HEK293 (cell line): Measurements from ENCODE around the gene SIRPB2.

ENCODE experiments used
- CTCF ChIA-PET: fragments of 350-600 bp; formaldehyde crosslinking; extraction: SDS; loops from one replicate; lab custom pipeline; 2021; ENCODE audit warnings: antibody characterized with exemption; lab: Yijun Ruan, JAX
- POLR2A ChIA-PET: fragments of 300-600 bp; formaldehyde crosslinking; extraction: SDS; loops from one replicate; lab custom pipeline; 2020; ENCODE audit warnings: antibody characterized with exemption, inconsistent platforms; lab: Yijun Ruan, JAX
- H3K27ac ChIP-seq: fragments of 200-500 bp; sonication (Bioruptor generic); 2 replicates; pipeline ENCODE4 v1.5.1; 2014; ENCODE audit warnings: low read depth, low read length, control low read depth, inconsistent platforms; ENCODE audit errors: extremely low read depth
- H3K36me3 ChIP-seq, 2 experiments: fragments of 200-500 bp in 1 of 2; sonication (Bioruptor generic) in 1 of 2; 1 replicate in 1 of 2; 2 replicates in 1 of 2; pipeline ENCODE4 v1.5.1; 2014 to 2017; ENCODE audit warnings: inconsistent platforms in 2 of 2, low read length in 2 of 2; ENCODE audit not compliant: control insufficient read depth in 2 of 2, insufficient read depth in 1 of 2
- H3K4me1 ChIP-seq: fragments of 200-500 bp; sonication (Bioruptor generic); 2 replicates; pipeline ENCODE4 v1.5.1; 2014; ENCODE audit warnings: mild to moderate bottlenecking, low read length, inconsistent platforms; ENCODE audit not compliant: control insufficient read depth, insufficient read depth
- H3K4me3 ChIP-seq: 2 replicates; pipeline ENCODE4 v1.5.1; 2011; ENCODE audit warnings: low read depth, mild to moderate bottlenecking, control low read depth, low read length, moderate library complexity
- H3K9me3 ChIP-seq: fragments of 200-500 bp; sonication (Bioruptor generic); 2 replicates; pipeline ENCODE4 v1.5.1; 2014; ENCODE audit warnings: low read depth, low read length, inconsistent platforms; ENCODE audit not compliant: control insufficient read depth, insufficient read depth
- EGR2 ChIP-seq: fragments of 450-650 bp; formaldehyde crosslinking; IDR thresholded peaks from 2 replicates; pipeline ENCODE4 v1.5.1; 2016; ENCODE audit warnings: low read depth, missing biosample characterization, missing genetic modification characterization
- IKZF3 ChIP-seq: fragments of 450-650 bp; IDR thresholded peaks from 2 replicates; pipeline ENCODE4 v1.5.0; 2018; ENCODE audit warnings: missing biosample characterization, mild to moderate bottlenecking, missing genetic modification characterization, moderate library complexity
- KLF1 ChIP-seq: fragments of 450-650 bp; formaldehyde crosslinking; IDR thresholded peaks from 2 replicates; pipeline ENCODE4 v1.5.1; 2016; ENCODE audit warnings: missing biosample characterization, missing genetic modification characterization
- KLF17 ChIP-seq: fragments of 450-650 bp; formaldehyde crosslinking; IDR thresholded peaks from 2 replicates; pipeline ENCODE4 v1.5.1; 2016; ENCODE audit warnings: missing biosample characterization, missing genetic modification characterization
- OSR2 ChIP-seq: fragments of 450-650 bp; formaldehyde crosslinking; IDR thresholded peaks from 2 replicates; pipeline ENCODE4 v1.5.1; 2016; ENCODE audit warnings: missing biosample characterization, missing genetic modification characterization
- SCRT2 ChIP-seq: fragments of 450-650 bp; formaldehyde crosslinking; IDR thresholded peaks from 2 replicates; pipeline ENCODE4 v1.5.1; 2016; ENCODE audit warnings: missing biosample characterization, missing genetic modification characterization
- SP3 ChIP-seq: fragments of 450-650 bp; formaldehyde crosslinking; IDR thresholded peaks from 2 replicates; pipeline ENCODE4 v1.5.1; 2016; ENCODE audit warnings: missing biosample characterization, missing genetic modification characterization
- ZBTB17 ChIP-seq: fragments of 450-650 bp; formaldehyde crosslinking; IDR thresholded peaks from 2 replicates; pipeline ENCODE4 v1.5.1; 2016; ENCODE audit warnings: missing biosample characterization, missing genetic modification characterization
- ZBTB21 ChIP-seq: fragments of 450-650 bp; formaldehyde crosslinking; IDR thresholded peaks from 2 replicates; pipeline ENCODE4 v1.5.1; 2017; ENCODE audit warnings: missing biosample characterization, missing genetic modification characterization
- ZBTB26 ChIP-seq: fragments of 450-650 bp; formaldehyde crosslinking; optimal IDR thresholded peaks from 2 replicates; pipeline ENCODE3; 2016; ENCODE audit warnings: missing biosample characterization, mild to moderate bottlenecking, missing genetic modification characterization
- ZBTB8A ChIP-seq: fragments of 450-650 bp; formaldehyde crosslinking; IDR thresholded peaks from 2 replicates; pipeline ENCODE4 v1.5.1; 2016; ENCODE audit warnings: missing biosample characterization, missing genetic modification characterization
- ZEB2 ChIP-seq: fragments of 450-650 bp; formaldehyde crosslinking; IDR thresholded peaks from 2 replicates; pipeline ENCODE4 v1.5.1; 2016; ENCODE audit warnings: missing biosample characterization, missing genetic modification characterization
- ZNF114 ChIP-seq: fragments of 450-650 bp; formaldehyde crosslinking; IDR thresholded peaks from 2 replicates; pipeline ENCODE4 v1.5.0; 2017; ENCODE audit warnings: missing biosample characterization, missing genetic modification characterization
- ZNF146 ChIP-seq: fragments of 450-650 bp; formaldehyde crosslinking; IDR thresholded peaks from 2 replicates; pipeline ENCODE4 v1.5.1; 2016; ENCODE audit warnings: missing biosample characterization, missing genetic modification characterization
- ZNF174 ChIP-seq: fragments of 450-650 bp; formaldehyde crosslinking; IDR thresholded peaks from 2 replicates; pipeline ENCODE4 v1.5.0; 2017; ENCODE audit warnings: missing biosample characterization, mild to moderate bottlenecking, missing genetic modification characterization
- ZNF175 ChIP-seq: fragments of 450-650 bp; formaldehyde crosslinking; IDR thresholded peaks from 2 replicates; pipeline ENCODE4 v1.5.1; 2016; ENCODE audit warnings: missing biosample characterization, missing genetic modification characterization
- ZNF202 ChIP-seq: fragments of 450-650 bp; formaldehyde crosslinking; IDR thresholded peaks from 2 replicates; pipeline ENCODE4 v1.5.1; 2016; ENCODE audit warnings: missing biosample characterization, missing genetic modification characterization, borderline replicate concordance
- ZNF221 ChIP-seq: fragments of 450-650 bp; formaldehyde crosslinking; IDR thresholded peaks from 2 replicates; pipeline ENCODE4 v1.5.1; 2017; ENCODE audit warnings: missing biosample characterization, missing genetic modification characterization, borderline replicate concordance
- ZNF274 ChIP-seq, 2 experiments: fragments of 200-500 bp in 1 of 2; fragments of 450-650 bp in 1 of 2; sonication (Bioruptor generic) in 1 of 2; formaldehyde crosslinking in 1 of 2; IDR thresholded peaks; 2 replicates each; pipeline versions ENCODE4 v1.5.1 to v1.6.1; 2014 to 2016; ENCODE audit warnings: borderline replicate concordance in 1 of 2, inconsistent platforms in 1 of 2, low read length in 1 of 2, missing biosample characterization in 1 of 2, missing genetic modification characterization in 1 of 2
- ZNF302 ChIP-seq: fragments of 450-650 bp; formaldehyde crosslinking; IDR thresholded peaks from 2 replicates; pipeline ENCODE4 v1.5.1; 2016; ENCODE audit warnings: missing biosample characterization, missing genetic modification characterization, low read depth
- ZNF335 ChIP-seq: fragments of 450-650 bp; formaldehyde crosslinking; conservative IDR thresholded peaks from 2 replicates; pipeline ENCODE4 v1.5.1; 2016; ENCODE audit warnings: missing biosample characterization, missing genetic modification characterization
- ZNF37A ChIP-seq: fragments of 450-650 bp; IDR thresholded peaks from 2 replicates; pipeline ENCODE4 v1.5.1; 2018; ENCODE audit warnings: missing biosample characterization, missing genetic modification characterization
- ZNF416 ChIP-seq: fragments of 450-650 bp; formaldehyde crosslinking; IDR thresholded peaks from 2 replicates; pipeline ENCODE4 v1.5.1; 2016; ENCODE audit warnings: missing biosample characterization, missing genetic modification characterization
- ZNF510 ChIP-seq: fragments of 450-650 bp; formaldehyde crosslinking; IDR thresholded peaks from 2 replicates; pipeline ENCODE4 v1.5.1; 2018; ENCODE audit warnings: mild to moderate bottlenecking, missing genetic modification characterization, missing biosample characterization; ENCODE audit not compliant: insufficient replicate concordance
- ZNF530 ChIP-seq: fragments of 450-650 bp; formaldehyde crosslinking; IDR thresholded peaks from 2 replicates; pipeline ENCODE4 v1.5.1; 2016; ENCODE audit warnings: low read depth, missing biosample characterization, missing genetic modification characterization
- ZNF561 ChIP-seq: fragments of 450-650 bp; IDR thresholded peaks from 2 replicates; pipeline ENCODE4 v1.5.1; 2018; ENCODE audit warnings: missing biosample characterization, missing genetic modification characterization, borderline replicate concordance
- ZNF580 ChIP-seq: fragments of 450-650 bp; formaldehyde crosslinking; IDR thresholded peaks from 2 replicates; pipeline ENCODE4 v1.5.1; 2016; ENCODE audit warnings: missing biosample characterization, missing genetic modification characterization
- ZNF585B ChIP-seq: fragments of 450-650 bp; formaldehyde crosslinking; IDR thresholded peaks from 2 replicates; pipeline ENCODE4 v1.5.1; 2016; ENCODE audit warnings: missing biosample characterization, missing genetic modification characterization
- ZNF623 ChIP-seq: fragments of 450-650 bp; formaldehyde crosslinking; IDR thresholded peaks from 2 replicates; pipeline ENCODE4 v1.5.1; 2016; ENCODE audit warnings: missing biosample characterization, missing genetic modification characterization
- ZNF629 ChIP-seq: fragments of 450-650 bp; formaldehyde crosslinking; IDR thresholded peaks from 2 replicates; pipeline ENCODE4 v1.5.1; 2017; ENCODE audit warnings: missing biosample characterization, missing genetic modification characterization
- ZNF664 ChIP-seq: fragments of 450-650 bp; formaldehyde crosslinking; IDR thresholded peaks from 2 replicates; pipeline ENCODE4 v1.5.1; 2016; ENCODE audit warnings: missing biosample characterization, missing genetic modification characterization
- ZNF670 ChIP-seq: fragments of 450-650 bp; formaldehyde crosslinking; IDR thresholded peaks from 2 replicates; pipeline ENCODE4 v1.5.1; 2016; ENCODE audit warnings: missing biosample characterization, missing genetic modification characterization, low read depth
- ZSCAN16 ChIP-seq: fragments of 450-650 bp; formaldehyde crosslinking; IDR thresholded peaks from 2 replicates; pipeline ENCODE4 v1.5.1; 2016; ENCODE audit warnings: missing biosample characterization, missing genetic modification characterization

Gene SIRPB2

GRCh38 chr20:1471242-1471641, 20.0 kb downstream of the SIRPB2 start:
- H3K27ac ChIP-seq, result no peak overlapping the region

GRCh38 chr20:1469925-1470571, 21.2 kb downstream of the SIRPB2 start:
- ChIA-PET CTCF (interaction anchor here (0.7 to 5.0 kb wide), 9 partner anchors 11 to 343 kb away, joined by 3 to 60 read pairs (median 3); no protein-coding TSS in a partner anchor), POLR2A (no interaction called here)
- no peak overlapping the region for H3K27ac ChIP-seq
- TF ChIP-seq ZNF530 (no peak), ZBTB8A (no peak), KLF1 (no peak), ZNF202 (tag by site-specific recombination) (no peak), ZNF623 (tag by site-specific recombination) (no peak), ZNF580 (tag by site-specific recombination) (no peak), ZNF146 (no peak), OSR2 (tag by site-specific recombination) (0 out of 2 replicates have a peak, but pooled peaks have one; percentile 37), IKZF3 (tag by site-specific recombination) (peak; percentile 94), ZBTB26 (tag by site-specific recombination) (no peak), ZEB2 (peak; percentile 64; the same call in 1 of the 2 replicates), ZNF510 (tag by site-specific recombination) (no peak), ZNF274 (IDR thresholded peaks at IDR 0.05; ENCODE audit: low read length) (no peak), ZNF274 (tag by site-specific recombination; IDR thresholded peaks at IDR 0.05; ENCODE audit: borderline replicate concordance) (no peak), ZNF629 (tag by site-specific recombination) (peak; percentile 55; the same call in 1 of the 2 replicates), SP3 (tag by site-specific recombination) (peak; percentile 9; the same call in 1 of the 2 replicates), ZNF114 (no peak), ZNF585B (no peak), ZNF335 (tag by site-specific recombination) (peak; percentile 76; the same call in 1 of the 2 replicates), ZNF670 (tag by site-specific recombination) (no peak), EGR2 (peak; percentile 53; the same call in 1 of the 2 replicates), ZSCAN16 (tag by site-specific recombination) (no peak), KLF17 (0 out of 2 replicates have a peak, but pooled peaks have one; percentile 15), ZNF37A (tag by site-specific recombination) (no peak), ZNF561 (no peak), ZNF221 (no peak), SCRT2 (tag by site-specific recombination) (no peak), ZNF416 (tag by site-specific recombination) (no peak), ZNF302 (tag by site-specific recombination) (no peak), ZBTB17 (peak; percentile 29; the same call in 1 of the 2 replicates), ZNF664 (tag by site-specific recombination) (0 out of 2 replicates have a peak, but pooled peaks have one; percentile 9), ZBTB21 (tag by site-specific recombination) (no peak), ZNF174 (no peak)

More at GRCh38 chr20:1471242-1471641, 20.0 kb downstream of the SIRPB2 start:
- ChIA-PET CTCF (interaction anchor here (0.9 to 1.2 kb wide), 2 partner anchors 12 to 20 kb away, joined by 3 to 4 read pairs; no protein-coding TSS in a partner anchor), POLR2A (no interaction called here)
- Histone ChIP-seq H3K4me1 (peaks cover 8% of the 10 kb centered on the region), H3K36me3 (no peaks in the 10 kb centered on the region), H3K4me3 (no peak overlapping the region), H3K9me3 (no peaks in the 10 kb centered on the region)
- TF ChIP-seq ZNF175 (tag by site-specific recombination) (no peak), ZNF146 (peak; percentile 50; the same call in 1 of the 2 replicates)

More at GRCh38 chr20:1469925-1470571, 21.2 kb downstream of the SIRPB2 start:
- H3K9me3 ChIP-seq, result no peaks in the 10 kb centered on the region
- H3K4me3 ChIP-seq, result no peak overlapping the region
- peaks cover 0 to 5% of the 10 kb centered on the region in 2 experiments; a peak in 1 of 3 replicates for H3K36me3 ChIP-seq
- peaks cover 8% of the 10 kb centered on the region for H3K4me1 ChIP-seq
